GM12865 (cell line): Measurements from ENCODE around the gene LMX1B.
A peak's percentile ranks its signal among the peaks of the same experiment; 100 is the strongest.
"Not testable (repeated sequence)": the region's sequence is repeated elsewhere in the genome, so short reads cannot be mapped to it uniquely, and the experiment has no call there.

Source experiments
- DNase-seq: peaks from one replicate; pipeline ENCODE4 v3.0.0; 2010; ENCODE audit warnings: low read depth
- H3K4me3 ChIP-seq: 2 replicates; pipeline ENCODE4 v1.5.1; 2011; ENCODE audit warnings: mild to moderate bottlenecking, low read depth, low read length, control low read depth
- CTCF ChIP-seq: IDR thresholded peaks from 2 replicates; pipeline ENCODE4 v1.5.1; 2011; ENCODE audit warnings: low read length, control low read depth, low read depth, inconsistent platforms; ENCODE audit not compliant: insufficient read depth; ENCODE audit errors: missing control alignments

The LMX1B gene

GRCh38 chr9:126613651-126614050, at the start of gene LMX1B:
Gene LMX1B, plus strand, starts transcription at chr9:126613928. Its CDS starts 522 bp downstream, at chr9:126614450.
- DNase-seq, result no peak
- TF ChIP-seq CTCF, result no peak
- no peak within 1 kb of the TSS for H3K4me3 ChIP-seq

GRCh38 chr9:126564128-126564527, 49.6 kb upstream of the LMX1B start:
- no peak overlapping the region for H3K4me3 ChIP-seq
- no peak for TF ChIP-seq CTCF
- DNase-seq, result no peak

- peak; percentile 3 for TF ChIP-seq CTCF
- no peak for DNase-seq
- no peak overlapping the region for H3K4me3 ChIP-seq
Measured at GRCh38 chr9:126564716-126565115, 49.0 kb upstream of the LMX1B start.

- DNase-seq, result no peak
- TF ChIP-seq CTCF, result no peak
- H3K4me3 ChIP-seq, result no peak overlapping the region
Measured at GRCh38 chr9:126565336-126566128, 48.2 kb upstream of the LMX1B start.

- no peak for TF ChIP-seq CTCF
- DNase-seq, result no peak
- no peak overlapping the region for H3K4me3 ChIP-seq
Measured at GRCh38 chr9:126569036-126569435, 44.7 kb upstream of the LMX1B start.

- no peak overlapping the region for H3K4me3 ChIP-seq
- no peak for TF ChIP-seq CTCF
- no peak for DNase-seq
Measured at GRCh38 chr9:126578029-126578428, 35.7 kb upstream of the LMX1B start.

GRCh38 chr9:126580319-126580718, 33.4 kb upstream of the LMX1B start:
- not testable (repeated sequence) for H3K4me3 ChIP-seq, DNase-seq
